Fibroblast of skin of right quadriceps (primary cell): ENCODE data around the gene CTTNBP2.

Experiments used
- DNase-seq: peaks from one replicate; pipeline ENCODE4 v3.0.0-alpha.2; 2013

Gene CTTNBP2

DNA sequence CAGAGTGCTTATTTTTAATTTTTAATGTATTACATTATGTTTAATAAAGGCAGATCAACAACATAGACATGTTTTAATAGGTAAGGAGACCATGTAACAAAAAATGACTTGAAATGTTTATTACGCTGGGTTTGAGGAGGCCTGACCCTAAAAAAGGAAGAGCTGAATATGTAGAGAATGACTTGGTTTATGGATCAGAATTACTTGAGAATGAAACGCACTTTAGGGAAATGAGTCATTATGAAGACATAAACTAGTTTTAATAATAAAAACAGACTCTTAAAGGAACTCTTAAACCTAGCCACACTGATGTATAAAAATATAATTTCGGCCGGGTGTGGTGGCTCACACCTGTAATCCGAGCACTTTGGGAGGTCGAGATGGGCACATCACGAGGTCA lies 56.5 kb downstream of the CTTNBP2 start:
- DNase-seq = no peak

GRCh38 chr7:117811696-117812095 lies 61.5 kb downstream of the CTTNBP2 start:
- no peak for DNase-seq

- peak; percentile 43 for DNase-seq
Measured at GRCh38 chr7:117810642-117811512, 62.4 kb downstream of the CTTNBP2 start.

DNA sequence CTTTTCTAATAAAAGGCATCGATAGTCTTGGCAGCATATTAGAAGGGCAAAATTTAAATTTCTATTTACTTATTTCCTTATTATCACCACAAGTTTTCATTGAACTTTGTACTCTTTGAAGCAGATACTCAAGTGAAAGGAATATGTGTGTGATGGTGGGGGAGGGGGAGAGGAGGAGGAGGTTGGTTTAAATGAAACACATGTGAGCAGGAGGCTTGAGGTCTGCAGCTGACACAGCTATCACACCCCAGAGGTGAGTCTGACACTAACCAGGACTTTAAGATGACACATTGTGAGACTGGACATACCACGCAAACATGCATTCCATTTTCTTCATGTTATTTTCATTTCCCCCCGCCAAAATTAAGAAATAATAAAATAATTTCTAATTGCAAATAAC lies 63.3 kb downstream of the CTTNBP2 start:
- no peak for DNase-seq

DNA sequence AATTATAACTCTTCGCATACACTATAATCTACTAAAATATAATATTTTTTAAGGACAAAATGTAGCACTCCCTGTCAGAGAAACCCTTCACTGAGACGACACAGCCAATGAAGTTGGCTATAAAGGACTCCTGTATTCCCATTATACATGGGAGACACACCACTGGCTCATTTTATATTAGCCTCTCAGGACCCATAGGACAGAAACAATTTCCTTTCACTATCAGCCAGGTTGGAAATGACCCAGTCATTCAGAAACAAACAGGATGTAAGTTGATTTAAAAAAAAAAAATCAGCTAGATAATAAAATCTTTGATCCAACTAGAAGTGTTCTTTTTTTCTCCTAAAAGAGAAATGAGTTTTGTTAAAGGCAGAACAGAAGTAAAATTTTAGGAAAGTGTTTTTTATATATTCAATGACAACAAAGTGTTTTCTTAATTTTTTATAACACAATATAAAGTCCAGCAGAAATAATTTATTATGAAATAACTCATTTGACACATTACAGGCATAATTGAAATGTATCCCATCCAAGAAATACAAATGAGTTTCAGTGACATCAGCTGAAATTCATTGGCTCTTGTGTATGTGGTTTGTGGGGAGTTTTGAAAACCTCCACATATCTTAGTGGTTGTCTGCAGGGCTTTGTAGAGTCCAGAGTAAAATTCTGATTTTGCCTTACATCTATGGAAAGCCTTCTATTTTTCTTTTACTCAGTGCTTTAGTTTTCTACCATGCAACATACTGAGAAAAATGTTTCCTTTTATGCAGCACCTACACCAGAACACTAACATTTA lies 64.1 kb downstream of the CTTNBP2 start:
- peak; percentile 8 for DNase-seq

DNA sequence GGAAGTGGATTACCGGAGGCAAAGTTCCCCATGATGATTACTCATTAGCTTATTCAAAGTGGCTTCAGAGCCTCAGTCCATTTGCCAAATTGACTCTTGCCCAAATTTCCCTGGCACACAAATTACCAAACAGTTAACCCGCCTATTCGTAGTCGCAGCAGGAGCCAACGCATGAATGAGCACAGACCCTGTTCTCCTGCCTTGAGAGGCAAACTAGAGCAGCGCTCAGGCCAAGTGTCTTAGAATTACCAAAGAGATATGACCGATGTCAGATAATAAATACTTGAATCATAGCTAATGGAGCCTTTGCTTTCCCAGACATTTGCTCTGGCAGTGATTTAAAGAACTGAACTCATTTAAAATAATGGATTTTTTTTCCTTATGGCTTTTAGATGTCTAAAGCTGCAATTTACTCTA lies 64.9 kb downstream of the CTTNBP2 start:
- no peak for DNase-seq

- no peak for DNase-seq
Measured at GRCh38 chr7:117807676-117808075, 65.6 kb downstream of the CTTNBP2 start.

GRCh38 chr7:117806011-117806410 lies 67.2 kb downstream of the CTTNBP2 start:
- no peak for DNase-seq

- no peak for DNase-seq
Measured at GRCh38 chr7:117805241-117805640, 68.0 kb downstream of the CTTNBP2 start.

GRCh38 chr7:117803476-117803875 lies 69.8 kb downstream of the CTTNBP2 start:
- no peak for DNase-seq

DNA sequence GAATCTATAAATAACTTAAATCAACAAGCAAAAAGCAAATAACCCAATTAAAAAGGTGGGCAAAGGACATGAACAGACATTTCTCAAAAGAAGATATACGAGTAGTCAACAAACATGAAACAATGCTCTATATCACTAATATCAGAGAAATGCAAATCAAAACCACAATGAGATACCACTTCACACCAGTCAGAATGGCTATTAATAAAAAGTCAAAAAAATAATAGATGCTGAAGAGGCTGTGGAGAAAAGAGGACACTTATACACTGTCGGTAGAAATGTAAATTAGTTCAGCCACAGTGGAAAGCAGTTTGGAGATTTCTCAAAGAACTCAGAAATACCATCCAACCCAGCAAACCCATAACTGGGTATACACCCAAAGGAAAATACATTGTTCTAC lies 70.6 kb downstream of the CTTNBP2 start:
- no peak for DNase-seq

DNA sequence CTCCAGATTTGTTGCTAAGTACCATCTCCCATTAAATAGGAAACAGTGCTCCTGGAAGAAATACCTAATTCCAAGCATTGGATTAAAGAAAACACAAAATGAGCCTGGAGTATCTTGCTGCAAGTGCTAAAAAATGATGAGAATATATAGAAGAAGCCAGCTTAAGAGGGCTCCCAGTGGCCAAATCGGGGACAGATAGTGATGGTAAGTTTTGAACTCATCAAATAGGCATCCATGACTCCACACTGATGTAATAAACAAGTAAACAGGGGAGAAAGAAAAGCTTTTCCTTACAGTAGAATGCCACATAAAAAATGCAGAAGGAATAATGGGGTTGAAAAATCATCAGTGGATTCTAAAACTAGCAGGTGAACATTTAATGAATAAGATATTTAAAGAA lies 72.4 kb downstream of the CTTNBP2 start:
- no peak for DNase-seq

DNA sequence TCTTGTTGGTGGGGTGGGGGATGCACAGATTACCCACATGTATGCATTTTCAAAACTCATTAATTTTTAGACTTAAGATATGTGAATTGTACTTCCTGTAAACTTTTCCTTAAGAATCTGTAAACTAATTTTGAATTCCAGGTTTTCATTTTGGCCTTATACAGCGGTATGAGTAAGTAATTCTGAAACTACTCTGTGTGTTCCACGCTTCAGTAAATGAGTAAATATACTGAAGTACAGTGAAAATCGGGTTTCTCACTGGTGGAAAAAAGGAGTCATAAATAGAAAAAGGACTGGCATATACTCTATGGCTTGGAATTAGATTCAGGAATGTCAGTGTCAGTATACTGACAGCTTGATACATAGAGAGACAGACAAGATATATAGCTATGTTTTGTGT lies 72.8 kb downstream of the CTTNBP2 start:
- no peak for DNase-seq

- no peak for DNase-seq
Measured at GRCh38 chr7:117796889-117797288, 76.4 kb downstream of the CTTNBP2 start.

DNA sequence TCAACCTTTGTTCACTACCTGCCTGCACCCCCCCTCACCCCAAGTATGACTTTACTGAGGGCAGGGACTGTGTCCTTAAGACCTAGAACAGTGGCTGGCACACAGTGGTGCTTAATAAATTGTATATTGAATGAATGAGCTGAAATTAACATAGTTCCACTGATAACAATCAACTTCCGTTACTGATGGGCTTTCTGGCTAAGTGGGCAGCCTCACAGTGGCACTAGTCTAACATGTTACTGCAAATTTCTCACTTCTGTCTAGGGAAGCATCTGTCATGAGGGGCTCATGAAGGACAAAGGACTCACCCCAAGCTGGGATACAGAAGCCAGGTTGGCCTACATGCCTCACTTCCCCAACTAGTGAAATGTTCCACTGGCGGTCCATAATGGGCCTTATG lies 79.3 kb downstream of the CTTNBP2 start:
- DNase-seq = no peak

DNA sequence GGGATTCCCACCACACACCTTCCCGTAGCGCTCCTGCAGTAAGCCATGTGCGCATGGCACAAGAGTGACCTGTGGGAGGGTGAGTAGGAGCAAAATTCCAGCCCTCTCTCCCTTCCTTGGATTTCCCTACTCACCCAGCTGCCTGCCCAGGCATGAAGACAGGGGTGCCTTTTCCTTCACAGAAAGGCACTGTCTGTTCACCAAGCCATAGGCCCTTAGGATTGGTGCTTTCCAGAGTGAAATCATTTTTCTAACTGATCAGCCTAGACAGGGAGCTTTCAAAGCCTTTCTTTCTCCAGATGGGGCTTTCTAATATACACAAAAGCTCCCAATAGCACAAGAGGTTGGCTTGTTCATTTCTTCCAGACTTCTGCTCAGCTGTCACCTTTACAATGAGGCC lies 79.7 kb downstream of the CTTNBP2 start:
- no peak for DNase-seq

GRCh38 chr7:117791877-117792780 lies 81.1 kb downstream of the CTTNBP2 start:
- no peak for DNase-seq

DNA sequence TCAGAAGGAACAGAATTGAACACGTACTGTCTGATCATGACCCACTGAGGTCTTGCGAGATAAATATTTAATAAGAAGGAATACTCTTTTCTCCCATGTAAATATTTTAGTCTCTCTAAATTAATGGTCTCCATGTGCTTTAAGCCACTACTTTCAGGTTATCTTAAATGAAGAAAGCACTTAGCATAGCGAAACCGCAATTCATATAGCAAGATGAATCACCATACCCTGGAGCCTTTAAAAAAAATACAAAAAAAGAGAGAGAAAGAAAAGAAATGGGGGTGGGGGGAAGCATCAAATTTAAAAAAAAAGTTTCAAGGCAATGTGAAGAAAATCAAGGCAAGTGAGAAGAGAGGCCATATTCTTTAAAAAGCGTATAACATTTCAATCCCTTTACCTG lies 82.5 kb downstream of the CTTNBP2 start:
- DNase-seq = no peak

- DNase-seq = no peak
Measured at GRCh38 chr7:117790251-117790650, 83.0 kb downstream of the CTTNBP2 start.

DNA sequence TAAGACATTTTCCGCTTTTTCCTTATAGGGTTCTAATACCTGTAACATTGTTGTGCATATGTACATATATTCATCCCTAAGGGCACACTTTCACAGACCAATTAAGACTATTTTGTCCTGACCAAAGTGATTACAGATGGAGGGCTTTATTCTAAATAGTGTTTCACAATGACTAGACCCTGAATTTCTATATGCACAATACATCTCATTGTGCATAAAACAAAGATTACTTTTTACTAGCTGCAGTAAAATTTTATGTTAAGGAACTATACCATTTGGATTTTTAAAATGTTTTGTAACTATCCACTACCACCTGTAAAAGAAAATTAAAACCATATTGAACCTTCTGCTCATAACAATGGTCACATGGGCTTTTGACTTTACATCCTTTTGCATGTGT lies 87.8 kb downstream of the CTTNBP2 start:
- no peak for DNase-seq

GRCh38 chr7:117784315-117784714 lies 88.9 kb downstream of the CTTNBP2 start:
- no peak for DNase-seq

GRCh38 chr7:117782761-117783160 lies 90.5 kb downstream of the CTTNBP2 start:
- no peak for DNase-seq

GRCh38 chr7:117781707-117782106 lies 91.5 kb downstream of the CTTNBP2 start:
- no peak for DNase-seq
